ENCODE results near the gene SBF2.
"Not testable (repeated sequence)": the region's sequence is repeated elsewhere in the genome, so short reads cannot be mapped to it uniquely, and the experiment has no call there.

Gene SBF2

GRCh38 chr11:10133251-10133650 lies 160.8 kb downstream of the SBF2 start:
- peak in 1 of 10 donors; percentile 62 for DNase-seq
- intact Hi-C loops (cut with DNase I), result not testable (repeated sequence)

DNA sequence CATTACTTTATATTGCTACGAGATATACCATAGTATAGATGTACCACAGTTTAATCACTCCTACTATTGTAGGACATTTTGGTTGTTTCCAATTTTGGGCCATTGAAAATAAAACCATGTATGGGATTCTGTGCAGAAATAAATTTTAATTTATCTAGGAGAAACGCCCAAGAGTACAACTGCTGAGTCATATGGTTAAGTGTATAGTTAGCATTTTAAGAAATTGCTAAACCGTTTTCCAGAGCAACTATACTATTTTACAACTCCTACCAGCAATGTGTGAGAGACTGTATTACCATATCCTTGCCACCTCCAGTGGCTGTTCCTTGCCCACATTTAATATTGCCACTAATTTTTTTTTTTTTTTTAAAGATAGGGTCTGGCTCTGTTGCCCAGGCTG lies 163.1 kb downstream of the SBF2 start:
- intact Hi-C loops (cut with DNase I), result no loop called here
- DNase-seq, result no peak

GRCh38 chr11:10129184-10129583 lies 164.8 kb downstream of the SBF2 start:
- intact Hi-C loops (cut with DNase I); DNase-seq: not testable (repeated sequence)

DNA sequence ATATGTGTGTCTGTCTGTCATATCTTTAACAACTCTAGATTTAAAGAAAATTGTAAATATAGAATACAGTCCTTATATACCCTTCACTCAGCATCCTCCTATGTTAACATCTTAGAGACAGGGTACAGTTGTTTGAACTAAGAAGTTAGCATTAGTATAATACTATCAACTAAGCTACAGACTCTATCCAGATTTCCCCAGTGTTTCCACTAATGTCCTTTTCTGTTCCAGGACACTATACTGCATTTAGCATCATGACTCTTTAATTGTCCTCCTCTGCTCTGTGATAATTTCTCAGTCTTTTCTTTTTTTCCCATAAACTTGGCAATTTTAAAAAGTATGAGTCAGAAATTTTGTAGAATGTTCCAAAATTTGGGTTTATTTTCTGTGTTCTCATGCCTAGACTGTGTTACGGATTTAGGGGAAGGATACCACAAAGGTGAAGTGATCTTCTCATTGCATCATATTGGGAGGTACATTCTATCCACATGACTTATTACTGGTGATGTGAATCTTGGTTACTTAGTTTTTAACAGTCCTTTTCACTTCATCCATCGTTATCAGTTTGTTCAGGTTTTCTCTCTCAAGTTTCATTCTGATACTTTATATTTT lies 168.4 kb downstream of the SBF2 start:
- DNase-seq, result no peak
- intact Hi-C loops (cut with DNase I), result no loop called here

- intact Hi-C loops (cut with DNase I), result no loop called here
- DNase-seq, result no peak
Observed at GRCh38 chr11:10122326-10123197, 171.5 kb downstream of the SBF2 start.

GRCh38 chr11:10118865-10119264 lies 175.2 kb downstream of the SBF2 start:
- DNase-seq, result no peak
- intact Hi-C loops (cut with DNase I), result no loop called here

DNA sequence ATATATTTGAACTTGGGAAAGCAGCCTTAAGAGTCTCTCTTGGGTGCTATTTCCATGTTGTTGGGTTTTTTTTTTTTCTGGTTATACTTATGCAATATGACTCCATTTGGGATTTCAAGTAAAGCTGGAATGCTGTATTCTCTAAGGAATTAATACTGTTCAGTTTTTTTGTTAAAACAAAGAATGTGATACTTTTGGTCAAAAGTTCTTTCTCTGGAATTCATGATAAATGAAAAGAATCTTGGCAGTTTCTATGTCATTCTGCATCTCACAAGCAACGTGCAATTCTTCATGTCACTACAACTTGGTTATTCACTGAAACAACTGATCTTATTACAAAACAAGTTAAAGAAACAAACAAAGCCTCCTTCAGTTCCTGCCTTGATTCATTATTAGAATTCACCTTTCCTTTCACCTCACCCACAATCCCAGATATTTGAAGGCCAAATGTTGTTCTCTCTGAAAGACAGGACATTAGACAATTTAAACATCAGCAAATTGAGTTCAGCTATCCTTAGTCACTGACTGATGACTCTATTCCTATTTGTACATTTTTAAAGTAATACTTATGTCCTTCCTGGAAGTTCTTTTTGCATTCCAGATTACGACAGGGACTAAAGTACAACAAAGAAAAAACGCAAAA lies 176.2 kb downstream of the SBF2 start:
- intact Hi-C loops (cut with DNase I), result no loop called here
- DNase-seq, result no peak

DNA sequence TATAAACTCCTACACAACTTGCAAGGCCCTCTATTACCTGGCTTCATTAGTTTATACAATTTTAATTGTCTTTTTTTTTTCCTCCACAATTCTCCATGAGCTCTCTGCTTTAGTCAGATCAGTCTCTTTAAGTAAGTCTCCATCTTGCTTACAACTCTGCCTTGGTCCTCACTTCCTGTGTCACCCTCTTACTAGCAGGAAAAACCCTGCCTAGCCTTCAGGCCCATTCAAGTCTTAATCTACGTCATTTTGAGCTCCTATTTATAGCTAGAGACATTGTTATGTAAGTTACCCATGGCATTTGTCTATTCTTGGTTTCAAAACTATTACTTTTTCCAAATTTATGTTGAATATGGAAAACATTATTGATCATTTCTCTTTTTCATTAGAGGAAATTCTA lies 177.4 kb downstream of the SBF2 start:
- no peak for DNase-seq
- intact Hi-C loops (cut with DNase I), result no loop called here

- intact Hi-C loops (cut with DNase I), result no loop called here
- DNase-seq, result no peak
Observed at GRCh38 chr11:10114593-10115404, 179.2 kb downstream of the SBF2 start.

GRCh38 chr11:10113852-10114251 lies 180.2 kb downstream of the SBF2 start:
- intact Hi-C loops (cut with DNase I), result no loop called here
- DNase-seq, result no peak

GRCh38 chr11:10109806-10110205 lies 184.2 kb downstream of the SBF2 start:
- DNase-seq, result no peak

DNA sequence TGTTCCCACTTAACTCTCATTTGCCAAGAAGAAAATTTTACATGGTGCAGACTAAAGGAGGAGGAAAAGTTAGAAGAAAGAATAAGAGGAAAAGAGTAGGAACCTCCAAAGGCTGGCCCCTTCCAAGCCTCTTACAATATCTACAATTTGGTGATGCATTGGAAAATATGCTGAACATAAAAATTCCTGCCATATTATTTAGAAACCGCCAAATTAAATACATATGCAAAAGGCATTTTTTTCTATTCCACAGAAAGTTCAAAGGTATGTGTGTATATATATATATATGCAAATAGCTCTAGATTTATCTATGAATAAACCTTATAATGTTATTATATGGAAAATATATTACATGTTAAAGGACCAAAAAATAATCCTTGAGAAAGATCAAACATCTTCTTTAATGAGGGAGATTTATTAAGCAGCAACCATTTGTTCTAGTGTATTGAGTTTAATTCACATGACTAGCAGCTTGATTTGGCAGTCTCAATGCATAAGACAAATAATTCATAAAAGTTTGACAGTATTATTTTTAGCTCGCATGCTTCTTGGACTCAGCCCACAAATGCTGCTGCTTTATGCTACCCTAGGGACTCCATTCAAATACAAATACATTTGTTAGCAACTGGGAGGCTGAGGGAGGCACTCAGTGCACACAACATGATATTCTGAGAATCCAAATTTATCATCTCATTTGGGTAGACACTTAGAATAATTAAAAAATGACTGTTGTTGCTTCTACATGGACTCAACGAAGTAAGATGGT lies 184.9 kb downstream of the SBF2 start:
- intact Hi-C loops (cut with DNase I), result no loop called here
- no peak for DNase-seq

More at GRCh38 chr11:10109806-10110205, 184.2 kb downstream of the SBF2 start:
- intact Hi-C loops (cut with DNase I), result no loop called here

- DNase-seq, result no peak
- intact Hi-C loops (cut with DNase I), result no loop called here
Observed at GRCh38 chr11:10107497-10107896, 186.5 kb downstream of the SBF2 start.

- intact Hi-C loops (cut with DNase I), result no loop called here
- DNase-seq, result no peak
Observed at GRCh38 chr11:10097615-10098014, 196.4 kb downstream of the SBF2 start.

DNA sequence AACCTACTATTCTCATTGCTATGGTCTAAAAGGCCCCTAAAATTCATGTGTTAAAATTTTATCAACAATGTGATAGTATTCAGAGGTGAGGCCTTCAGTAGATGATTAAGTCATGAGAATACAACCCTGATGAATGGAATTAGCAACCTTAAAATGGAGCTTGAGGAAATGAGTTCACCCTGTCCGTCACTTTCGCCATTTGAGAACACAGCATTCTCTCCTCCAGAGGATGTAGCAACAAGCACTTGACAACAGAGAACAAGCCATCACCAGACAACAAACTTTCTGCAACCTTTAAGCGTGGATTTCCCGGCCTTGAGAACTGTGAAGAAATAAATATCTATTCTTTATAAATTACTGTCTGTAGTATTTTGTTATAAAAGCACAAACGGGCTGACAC lies 197.0 kb downstream of the SBF2 start:
- no peak for DNase-seq
- intact Hi-C loops (cut with DNase I), result no loop called here

DNA sequence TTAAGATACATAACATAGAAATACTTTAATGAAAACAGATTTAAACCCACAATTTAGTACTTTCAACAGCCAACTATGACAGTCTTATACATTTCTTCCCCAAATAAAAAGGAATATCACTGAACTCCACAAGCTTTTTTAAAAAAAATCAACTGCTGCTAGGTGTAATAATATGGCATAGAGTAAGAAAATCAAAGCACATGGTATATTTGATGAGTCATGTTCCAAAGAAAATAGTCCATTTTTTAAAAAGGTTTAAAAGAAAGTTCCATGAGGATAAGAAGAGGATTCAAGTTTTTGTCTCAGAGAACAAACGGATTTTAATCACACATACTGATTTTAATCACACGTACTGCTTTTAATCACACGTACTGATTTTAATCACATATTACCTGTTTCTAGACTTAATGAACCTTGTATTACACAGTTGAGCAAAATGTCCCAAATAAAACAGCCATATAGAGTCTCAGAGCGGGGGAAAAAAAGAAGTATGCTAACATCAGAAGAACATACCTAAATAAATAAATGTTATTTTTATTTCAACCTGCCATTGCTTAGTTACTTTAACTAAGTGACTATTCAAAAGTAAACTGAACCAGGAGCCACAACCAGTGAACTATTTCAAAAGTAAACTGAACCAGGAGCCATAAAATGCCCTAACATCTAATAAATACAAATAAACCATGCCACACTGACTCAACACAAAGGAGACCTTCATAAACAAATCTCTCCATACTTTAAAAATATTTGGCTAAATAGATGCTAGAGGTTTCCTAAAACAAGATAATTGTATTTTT lies 198.4 kb downstream of the SBF2 start:
- no peak for DNase-seq
- intact Hi-C loops (cut with DNase I), result no loop called here

DNA sequence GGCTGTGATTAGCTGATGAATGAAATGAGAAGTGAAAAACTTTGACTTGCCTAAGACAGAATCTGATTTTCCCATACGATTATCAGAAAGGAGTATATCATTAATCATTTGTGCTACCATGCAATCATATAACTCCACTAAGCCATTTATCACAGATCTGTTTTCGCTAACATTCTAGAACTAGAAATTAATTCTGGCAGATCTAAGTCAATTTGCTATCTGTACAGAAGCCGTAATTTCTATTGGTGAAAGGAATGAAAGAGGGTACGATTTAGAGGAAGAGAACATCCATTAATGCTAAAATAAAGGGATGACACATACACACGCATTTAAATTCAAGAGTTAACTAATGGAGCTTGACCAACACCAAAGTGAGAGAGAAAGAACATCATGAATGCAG lies 201.6 kb downstream of the SBF2 start:
- intact Hi-C loops (cut with DNase I), result no loop called here

DNA sequence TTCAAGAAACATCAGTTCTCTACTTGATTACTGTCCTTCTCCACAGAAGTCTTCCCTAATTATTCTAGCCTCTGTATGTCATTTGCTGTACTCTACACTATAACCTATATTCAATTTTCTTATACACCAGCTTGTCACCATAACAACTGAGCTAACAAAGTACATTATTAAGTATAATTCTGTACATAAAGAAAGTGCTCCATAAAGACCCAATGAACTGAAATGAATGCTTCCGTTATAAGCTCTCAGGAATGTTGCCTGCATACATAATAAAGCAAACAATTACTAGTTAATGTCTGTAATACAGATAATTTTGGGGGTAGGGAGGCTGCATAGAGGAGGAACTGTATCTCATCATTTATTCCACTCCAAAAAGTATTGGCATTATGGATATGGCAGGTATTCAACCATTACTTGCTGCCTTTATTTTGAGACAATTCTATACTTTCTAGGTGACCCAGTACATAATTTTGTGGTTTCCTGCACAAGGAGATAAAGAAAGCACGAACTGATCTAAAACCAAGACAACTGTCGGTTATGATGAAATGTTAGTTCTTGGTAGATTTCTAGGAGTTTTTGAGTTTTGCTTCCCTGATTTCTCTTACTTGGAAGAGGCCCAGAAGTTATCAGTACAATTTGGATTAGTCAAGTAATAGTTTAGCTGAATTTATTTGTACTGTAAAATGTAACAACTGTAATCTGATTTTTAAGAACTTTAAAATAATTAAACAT lies 202.5 kb downstream of the SBF2 start:
- DNase-seq, result no peak
- intact Hi-C loops (cut with DNase I), result no loop called here

More for the DNA sequence above, 201.6 kb downstream of the SBF2 start:
- no peak for DNase-seq

- intact Hi-C loops (cut with DNase I); DNase-seq: not testable (repeated sequence)
Observed at GRCh38 chr11:10087923-10088225, 206.1 kb downstream of the SBF2 start.
